Activated CD8-positive, alpha-beta memory T cell treated with anti-CD3 and anti-CD28 coated beads, Interleukin-2, amount 50 U/mL, for 24 hours (primary cell): ENCODE measurements around the gene CCDC9.
"Not testable (repeated sequence)": the region's sequence is repeated elsewhere in the genome, so short reads cannot be mapped to it uniquely, and the experiment has no call there.

Experiments
- DNase-seq: peaks from one replicate; pipeline ENCODE4 v3.0.0-alpha.2; 2020; ENCODE audit errors: extremely low read depth

Gene CCDC9

DNA sequence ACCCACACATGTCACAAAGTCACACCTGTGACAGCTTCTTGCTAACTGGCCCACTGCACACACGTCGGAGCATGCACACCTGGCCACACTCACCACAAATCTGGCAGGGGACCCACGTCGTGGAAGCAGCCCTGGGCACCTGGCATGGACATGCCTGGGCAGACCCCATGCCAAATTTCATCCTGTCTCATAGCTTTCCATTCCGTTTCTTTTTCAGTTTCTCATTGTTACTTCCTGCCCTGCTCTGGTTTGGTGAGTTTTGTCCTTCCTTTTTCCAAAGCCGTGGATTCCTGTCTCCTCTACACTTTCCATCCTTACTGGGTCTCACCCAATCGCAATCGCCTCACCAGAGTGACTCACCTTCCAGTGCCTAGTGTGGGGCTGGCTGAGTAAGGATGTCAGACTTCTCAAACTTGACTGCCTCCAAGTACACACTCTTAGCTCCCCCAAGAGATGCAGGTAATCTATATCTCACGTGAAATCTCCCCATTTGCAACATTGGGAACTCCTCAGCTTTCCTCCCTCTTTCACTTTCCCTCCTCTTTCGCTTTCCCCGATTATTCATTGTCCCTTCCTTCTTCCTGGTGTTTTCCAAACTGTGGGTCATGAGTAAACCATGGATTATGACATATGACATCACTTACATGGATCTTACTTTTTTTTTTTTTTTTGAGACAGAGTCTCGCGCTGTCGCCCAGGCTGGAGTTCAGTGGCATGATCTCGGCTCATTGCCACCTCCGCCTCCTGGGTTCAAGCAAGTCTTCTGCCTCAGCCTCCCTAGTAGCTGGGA, 23.7 kb upstream of the CCDC9 start:
- no peak for DNase-seq

DNA sequence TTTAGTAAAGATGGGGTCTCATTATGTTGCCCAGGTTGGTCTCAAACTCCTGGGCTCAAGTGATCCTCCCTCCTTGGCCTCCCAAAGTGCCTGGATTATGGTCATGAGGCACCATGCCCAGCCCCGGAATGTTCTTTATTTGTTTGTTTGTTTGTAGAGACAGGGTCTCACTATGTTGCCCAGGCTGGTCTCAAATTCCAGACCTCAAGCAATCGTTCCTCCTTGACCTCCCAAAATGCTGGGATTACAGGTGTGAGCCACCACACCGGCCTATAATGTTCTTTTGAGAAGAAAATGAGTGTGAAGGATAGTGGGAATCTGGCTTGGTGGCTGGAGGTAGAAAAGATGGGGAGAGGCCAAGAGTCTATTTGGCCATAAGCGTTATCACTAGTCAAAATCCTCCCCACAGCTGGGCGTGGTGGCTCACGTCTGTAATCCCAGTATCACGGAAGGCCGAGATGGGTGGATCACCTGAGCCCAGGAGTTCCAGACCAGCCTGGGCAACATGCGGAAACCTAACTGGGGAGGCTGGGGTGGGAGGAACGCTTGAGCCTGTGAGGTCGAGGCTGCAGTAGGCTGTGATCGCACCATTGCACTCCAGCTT, 20.2 kb upstream of the CCDC9 start:
- no peak for DNase-seq

DNA sequence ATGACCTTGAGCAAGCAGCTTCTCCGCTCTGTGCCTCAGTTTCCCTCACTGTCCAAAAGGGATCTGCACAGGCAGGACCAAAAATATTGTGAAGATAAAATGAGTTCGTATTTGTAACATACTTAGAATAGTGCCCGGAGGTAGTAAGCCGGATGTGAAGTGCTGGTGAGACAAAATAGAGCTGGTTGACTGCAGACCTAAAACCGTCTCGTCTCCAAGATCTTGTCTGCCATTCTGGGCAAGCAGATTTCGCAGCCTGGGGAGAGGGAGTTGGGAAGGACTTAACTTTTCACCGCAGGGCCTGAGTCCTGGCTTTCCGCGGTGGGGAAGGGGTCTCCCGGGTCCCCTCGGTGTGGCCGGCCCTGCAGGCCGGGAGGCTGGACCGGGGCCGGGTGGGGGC, 17.2 kb upstream of the CCDC9 start:
- DNase-seq: no peak

DNA sequence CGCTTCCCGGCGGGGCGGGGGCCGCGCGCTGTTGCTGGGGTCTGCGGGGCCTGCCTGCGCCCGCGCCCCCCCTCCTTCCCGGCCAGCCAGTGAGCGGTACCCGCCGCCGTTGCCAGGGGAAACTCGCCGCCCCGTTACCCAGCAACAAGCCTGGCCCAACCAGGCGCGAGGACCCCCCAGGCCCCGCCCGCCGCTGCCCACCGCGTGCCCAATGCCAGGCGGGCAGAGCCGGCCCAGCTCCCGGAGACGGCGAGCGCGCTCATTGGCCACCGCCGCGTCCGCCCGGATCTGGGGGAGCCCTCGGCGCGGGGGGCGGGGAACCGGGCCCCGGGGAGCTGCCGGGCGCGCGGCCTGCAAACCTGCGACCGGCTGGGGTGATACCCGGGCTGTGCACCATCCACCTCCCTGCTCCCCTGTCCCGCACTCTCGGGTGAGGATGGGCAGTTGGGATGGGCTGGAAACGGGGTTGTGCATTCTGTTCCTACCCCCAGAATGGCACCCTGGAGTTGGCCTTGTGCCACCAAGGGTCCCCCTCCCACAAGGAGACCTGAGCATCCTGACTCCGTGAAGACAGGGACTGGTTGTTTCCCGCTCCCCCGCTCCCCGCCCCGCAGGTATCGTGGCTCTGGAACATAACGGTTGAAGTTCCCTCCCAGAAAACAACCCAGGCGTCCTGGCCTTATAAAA, 16.6 kb upstream of the CCDC9 start:
- no peak for DNase-seq

DNA sequence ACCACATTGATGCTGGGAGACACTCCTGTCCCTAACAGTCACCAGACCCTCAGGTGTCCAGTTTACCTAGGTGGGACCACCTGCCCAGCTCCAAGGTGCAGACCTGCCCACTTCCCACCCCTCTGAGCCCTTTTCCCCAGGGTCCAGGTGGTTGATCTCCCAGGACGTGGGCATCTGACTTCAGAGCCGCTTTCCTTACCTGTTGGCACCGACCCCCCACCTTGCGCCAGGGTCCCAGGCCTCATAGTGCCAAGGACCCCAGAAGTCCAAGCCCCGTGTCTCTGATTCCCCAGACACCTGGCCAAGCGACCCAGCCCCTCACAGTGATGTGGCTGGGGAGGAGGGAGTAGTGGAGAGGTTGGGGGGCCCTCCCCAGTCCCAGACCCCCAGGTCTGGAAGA, 15.8 kb upstream of the CCDC9 start:
- DNase-seq: no peak

DNA sequence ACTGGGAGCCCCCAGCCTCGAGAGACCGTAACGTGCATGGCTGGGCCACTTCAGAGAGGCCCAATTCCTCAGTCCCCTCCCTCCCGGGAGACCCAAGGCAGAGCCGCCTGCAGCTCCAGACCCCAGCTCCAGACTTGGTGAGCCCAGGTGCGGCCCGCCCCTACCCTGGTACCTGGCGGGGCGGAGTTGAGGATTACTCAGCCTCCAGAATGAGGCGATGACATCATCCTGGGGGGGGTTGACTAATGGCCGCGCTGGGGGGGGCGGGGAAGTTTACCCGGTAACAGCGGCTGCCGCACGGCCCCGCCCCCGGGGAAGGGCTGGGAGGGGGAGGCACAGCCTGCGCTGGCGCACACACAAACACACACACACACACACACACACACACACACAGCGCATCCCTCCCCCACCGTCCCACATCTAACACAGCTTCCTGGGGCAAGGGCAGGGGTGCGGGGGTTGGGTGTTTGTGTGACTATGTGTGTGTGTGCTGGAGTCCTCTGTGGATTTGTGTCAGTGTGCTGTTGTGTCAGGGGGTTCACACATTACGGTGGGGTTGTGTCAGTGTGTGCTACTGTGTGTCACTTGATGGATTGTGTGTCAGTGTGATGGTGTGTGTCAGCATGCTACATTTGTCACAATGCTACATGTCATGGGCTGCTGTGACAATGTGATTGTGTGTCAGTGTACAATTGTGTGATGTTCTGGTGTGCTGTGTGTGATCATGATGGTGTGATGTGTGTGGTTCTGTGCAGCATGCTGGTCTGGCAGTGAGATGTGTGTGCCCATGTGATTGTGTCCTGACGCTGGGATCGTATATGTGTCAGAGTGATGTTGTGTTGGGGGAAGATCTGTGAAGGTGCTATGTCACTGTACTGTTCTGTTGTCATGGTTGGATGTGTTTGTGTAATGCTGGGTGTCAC, 15.1 kb upstream of the CCDC9 start:
- peak; percentile 66 for DNase-seq

DNA sequence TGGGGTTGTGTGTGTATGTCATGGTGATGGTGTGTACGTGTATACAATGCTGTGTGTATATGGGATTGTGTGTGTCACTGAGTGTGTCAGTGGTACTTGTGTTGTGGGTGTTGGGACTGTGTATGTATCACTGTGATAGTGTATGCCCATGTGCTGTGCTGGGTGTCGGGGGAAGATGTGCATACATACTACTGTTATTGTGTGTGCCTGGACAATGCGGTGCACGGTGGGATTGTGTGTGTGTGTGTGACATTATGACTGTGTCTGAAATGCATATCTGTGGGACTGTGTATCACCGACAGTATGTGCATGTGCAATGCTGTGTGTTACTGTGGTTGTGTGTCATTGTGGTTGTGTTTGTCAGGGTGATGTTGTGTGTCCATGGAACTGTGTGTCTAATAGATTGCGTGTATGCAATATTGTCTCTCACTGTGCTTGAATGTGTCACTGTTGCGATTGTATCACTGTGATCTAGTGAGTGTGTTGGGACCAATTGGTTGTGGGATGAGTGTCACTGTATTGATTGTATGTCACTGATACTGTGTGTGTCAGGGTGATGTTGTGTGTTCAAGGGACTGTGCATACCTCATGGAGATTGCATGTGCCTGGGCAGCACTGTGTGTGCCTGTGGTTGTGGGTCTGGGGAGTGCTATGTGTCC, 14.3 kb upstream of the CCDC9 start:
- DNase-seq: no peak

DNA sequence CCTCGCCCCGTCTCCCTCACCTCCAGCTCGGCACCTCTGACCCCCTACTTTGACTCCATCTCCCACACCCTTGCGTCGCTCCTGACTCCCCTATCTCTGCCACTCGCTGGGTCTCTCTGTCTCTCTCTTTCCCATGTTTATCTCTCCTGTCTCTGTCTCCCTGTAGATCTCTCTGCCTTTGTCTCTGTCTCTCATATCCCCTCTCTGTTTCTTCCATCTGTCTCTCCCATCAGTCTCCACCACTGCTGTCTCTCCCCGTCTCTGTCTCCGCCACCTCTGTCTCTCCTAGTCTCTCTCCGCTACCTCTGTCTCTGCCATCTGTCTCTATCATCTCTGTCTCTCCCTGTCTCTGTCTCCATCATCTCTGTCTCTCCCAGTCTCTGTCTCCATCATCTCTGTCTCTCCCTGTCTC, 13.0 kb upstream of the CCDC9 start:
- no peak for DNase-seq

DNA sequence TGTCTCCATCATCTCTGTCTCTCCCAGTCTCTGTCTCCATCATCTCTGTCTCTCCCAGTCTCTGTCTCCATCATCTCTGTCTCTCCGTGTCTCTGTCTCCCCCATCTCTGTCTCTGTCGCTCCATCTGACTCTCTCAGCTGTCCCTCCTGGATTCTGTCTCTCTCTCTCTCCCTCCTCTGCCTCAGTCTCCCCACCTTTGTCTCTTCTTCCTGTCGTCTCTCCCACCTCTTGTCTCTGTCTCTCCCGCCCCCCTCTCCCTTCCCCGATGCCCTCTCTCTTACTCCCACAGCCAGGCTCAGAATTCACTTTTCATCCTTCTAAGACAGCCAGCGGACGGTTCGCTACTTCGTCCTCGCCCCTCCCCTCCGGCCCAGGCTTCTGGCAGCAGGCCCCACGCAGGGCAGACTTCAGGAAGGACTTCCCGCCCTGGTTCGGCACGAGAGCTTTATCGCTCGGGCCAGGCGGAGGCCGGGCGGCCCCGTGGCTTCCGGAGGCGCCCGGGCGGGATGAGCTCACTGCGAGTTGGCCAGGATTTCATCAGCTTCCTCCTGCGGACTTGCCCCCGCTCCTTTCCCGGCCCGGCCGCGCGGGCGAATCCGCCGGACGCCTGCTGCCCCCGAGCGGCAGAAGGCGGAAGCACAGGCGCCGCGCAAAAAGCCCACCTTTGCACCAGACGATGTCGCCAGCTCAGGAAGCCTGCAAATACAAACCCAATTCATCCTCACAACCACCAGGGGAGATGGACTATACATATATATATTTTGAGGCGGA, 12.4 kb upstream of the CCDC9 start:
- peak; percentile 75 for DNase-seq

DNA sequence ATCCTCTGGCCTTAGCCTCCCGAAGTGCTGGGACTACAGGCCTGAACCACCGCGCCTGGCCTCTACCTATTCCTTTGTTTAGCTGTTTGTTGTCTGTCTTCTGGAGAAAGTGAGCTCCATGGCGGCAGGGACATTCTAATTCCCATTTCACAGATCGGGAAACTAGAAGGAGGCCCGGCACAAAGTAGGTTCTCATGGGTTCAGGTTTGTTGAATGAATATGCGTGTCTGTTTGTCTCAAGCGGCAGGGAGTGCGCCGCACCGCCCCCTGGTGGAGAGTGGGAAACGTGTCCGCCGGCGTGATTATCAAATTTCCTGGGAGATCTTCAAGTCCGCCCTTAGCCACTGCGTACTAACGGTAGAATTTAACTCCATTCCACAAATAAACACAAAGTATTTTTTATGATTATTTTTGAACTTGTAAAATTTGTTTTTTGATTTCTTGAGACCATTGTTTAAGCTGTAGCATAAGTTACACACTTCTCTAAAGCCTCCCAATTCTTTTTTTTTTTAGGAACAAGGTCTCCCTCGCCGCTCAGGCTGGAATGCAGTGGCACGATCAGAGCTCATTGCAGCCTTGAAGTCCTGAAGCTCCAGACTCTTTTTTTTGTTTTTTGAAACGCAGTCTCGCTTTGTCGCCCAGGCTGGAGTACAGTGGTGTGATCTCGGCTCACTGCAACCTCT, 8.9 kb upstream of the CCDC9 start:
- DNase-seq: no peak

DNA sequence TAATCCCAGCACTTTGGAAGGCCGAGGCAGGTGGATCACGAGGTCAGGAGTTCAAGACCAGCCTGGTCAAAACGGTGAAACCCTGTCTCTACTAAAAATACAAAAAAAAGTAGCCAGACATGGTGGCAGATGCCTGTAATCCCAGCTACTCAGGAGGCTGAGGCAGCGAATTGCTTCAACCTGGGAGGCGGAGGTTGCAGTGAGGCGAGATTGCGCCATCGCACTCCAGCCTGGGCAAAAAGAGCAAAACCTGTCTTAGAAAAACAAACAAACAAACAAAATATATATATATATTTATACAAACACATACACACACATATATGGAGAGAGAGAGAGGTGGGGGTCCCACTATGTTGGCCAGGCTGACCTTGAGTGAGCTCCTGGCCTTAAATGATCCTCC, 3.3 kb upstream of the CCDC9 start:
- DNase-seq: not testable (repeated sequence)

DNA sequence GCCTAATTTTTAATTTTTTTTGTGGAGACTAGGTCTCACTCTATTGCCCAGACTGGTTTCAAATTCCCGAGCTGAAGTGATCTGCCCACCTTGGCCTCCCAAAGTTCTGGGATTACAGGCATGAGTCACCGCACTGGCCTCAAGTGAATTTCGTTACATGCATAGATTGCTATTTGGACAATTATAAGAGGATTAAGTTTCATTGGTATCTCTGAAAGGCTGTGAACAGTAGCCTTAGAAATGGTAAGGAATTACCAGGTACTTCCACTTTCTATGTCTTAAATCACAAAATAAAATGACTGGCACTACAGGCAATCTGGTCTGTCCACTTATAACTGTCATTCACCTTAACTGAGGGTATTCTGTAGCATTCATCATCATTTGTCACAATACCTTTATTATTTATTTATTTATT, 2.9 kb upstream of the CCDC9 start:
- DNase-seq: no peak

DNA sequence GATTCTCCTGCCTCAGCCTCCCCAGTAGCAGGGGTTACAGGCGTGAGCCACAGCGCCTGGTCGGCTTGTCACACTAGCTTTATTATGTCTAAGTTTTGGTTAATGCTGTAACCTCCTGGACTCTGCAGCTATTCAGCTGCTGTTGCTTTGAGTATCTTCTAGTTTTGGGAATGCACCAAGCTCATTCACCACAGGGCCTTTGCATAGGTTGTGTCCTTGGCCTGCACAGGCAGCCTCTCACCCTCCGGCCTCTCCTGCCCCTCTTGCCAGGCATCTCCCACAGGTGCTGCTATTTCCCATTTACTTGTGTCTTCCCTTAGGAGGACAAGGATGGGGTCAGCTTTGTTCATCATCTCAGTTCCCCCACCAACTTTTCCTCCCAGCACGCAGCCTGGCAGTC, 2.4 kb upstream of the CCDC9 start:
- DNase-seq: no peak

DNA sequence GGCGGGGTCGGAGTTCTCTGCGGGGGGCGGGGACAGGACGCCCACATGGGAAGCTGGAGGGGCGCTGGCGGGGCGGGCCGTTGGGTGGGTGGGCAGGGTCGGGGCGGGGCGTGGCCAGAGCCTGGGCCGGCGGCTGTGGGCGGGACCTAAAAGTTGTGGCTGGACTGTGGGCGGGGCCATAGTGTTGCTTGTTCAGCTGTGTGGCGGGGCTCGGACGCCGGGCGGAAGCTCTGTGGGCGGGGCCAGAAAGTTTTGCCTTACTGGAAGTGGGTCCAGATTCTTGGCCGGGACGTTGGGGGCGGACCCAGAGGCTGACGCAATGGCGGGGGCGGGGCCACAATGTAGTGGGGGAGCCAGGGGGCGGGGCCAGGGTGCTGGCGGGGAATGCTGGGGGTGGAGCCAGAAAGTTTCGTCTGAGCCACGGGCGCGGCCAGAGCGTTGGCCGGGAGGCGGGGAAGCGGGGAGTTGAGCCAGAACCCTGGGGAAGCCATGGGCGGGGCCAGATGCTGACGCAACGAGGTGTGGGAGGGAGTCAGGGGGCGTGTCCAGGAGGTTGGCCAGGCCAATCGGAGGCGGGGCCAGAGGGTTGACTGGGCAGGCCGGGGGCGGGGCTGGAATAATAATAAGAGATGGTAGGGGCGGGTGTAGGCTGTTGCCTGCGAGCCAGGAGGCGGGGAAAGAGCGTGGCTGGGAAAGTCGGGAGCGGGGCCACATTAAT, 527 bp downstream of the CCDC9 start:
- DNase-seq: peak; percentile 99

DNA sequence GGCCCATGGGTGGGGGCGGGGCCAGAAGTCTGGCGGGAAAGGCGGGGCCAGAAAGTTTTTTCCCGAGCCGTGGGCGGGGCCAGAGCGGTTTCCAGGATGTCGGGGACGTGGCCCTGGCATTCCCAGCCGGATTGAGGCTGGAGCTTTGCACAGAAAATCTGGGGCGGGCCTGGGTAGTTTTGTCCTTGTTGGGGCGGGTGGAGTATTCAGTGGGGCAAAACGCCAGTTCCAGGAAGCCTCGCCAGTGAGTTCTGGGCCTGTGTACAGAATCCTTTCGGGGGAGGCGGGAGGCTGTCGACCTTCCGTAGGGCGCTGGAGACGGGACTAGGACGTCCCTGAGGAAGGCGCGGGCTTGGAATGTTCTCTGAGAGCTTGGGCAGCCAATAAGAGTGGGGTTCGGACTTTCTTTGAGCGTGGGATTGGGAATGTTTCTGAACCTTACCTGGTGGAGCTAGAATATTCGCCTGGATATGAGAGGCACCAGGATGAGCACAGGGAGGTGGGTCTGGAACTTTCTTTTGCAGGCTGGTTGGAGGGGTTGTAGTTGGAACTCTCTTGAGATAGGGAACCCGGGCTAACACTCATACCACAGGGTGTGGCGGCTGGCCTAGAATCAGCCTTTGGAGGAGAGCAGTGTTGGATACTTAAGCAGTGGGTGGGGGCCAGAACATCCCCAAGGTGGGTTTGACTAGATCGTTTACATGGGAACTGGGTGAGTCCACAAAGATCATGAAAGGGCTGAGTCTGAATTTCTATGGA, 1.3 kb downstream of the CCDC9 start:
- DNase-seq: no peak

DNA sequence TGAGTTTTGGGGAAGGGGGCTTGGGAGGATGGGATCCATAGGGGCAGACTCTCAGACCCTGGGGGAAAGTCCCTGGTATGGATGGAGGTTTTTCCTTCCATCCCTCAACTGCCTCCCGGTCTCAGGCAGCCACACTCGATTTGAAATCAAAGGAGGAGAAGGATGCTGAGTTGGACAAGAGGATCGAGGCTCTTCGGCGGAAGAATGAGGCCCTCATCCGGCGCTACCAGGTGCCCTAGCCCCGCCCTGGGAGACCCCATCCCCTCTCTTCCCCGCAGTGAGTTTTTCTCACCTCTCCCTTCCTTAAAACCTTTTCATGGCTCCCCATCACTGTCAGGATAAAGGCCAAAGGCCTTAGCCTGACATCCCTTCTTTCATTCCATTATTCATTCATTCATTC, 2.1 kb downstream of the CCDC9 start:
- no peak for DNase-seq

DNA sequence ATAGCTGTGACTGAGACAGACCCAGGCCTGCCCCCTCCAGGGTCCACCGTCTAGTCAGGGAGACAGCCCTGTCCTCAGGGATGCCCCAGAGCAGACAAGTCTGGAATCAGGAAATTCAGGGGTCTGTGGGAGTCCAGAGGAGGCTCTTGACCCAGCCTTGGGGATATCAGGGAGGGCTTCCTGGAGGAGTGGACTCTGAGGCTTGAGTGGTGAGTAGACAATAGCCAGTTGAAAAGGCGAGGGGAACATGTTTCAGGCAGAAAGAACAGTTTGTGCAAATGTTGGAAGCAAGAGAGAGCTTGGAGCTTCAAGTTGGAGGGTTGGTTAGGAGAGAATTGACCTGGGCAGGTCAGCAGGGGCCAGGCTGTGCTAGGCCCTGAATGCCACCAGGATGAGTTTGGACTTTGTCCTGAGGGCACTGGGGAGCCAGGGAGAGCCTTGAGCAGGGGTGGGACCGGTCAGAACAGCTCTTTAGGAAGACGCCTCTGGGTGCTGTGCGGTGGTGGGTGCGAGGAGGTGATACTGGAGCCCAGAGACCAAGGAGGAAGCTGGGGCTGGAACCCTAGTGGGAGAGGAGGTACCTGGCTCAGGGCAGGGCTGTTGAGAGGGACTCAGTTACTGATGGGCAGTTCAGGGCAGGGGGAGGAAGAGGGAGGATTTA, 2.7 kb downstream of the CCDC9 start:
- DNase-seq: no peak

DNA sequence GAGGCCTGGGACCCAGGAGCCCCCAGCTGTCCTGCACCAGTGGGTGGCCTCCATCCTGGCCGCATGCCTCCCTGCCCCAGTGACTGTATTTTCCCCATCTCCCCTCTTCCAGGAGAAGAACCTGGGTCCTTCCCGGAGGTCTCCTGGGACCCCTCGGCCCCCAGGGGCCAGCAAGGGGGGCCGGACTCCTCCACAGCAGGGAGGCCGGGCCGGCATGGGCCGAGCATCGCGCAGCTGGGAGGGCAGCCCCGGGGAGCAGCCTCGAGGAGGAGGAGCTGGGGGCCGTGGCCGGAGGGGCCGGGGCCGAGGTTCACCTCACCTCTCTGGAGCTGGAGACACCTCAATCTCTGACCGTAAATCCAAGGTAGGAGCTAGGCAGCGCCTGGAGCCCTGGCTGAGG, 4.2 kb downstream of the CCDC9 start:
- no peak for DNase-seq
